H1 (cell line): ENCODE measurements around the gene SLC13A2. TPM values are rescaled to one million over a fixed set of nuclear protein-coding genes. Genes with fewer than 3 reads are reported as not detected.

Experiments used
- CTCF ChIA-PET: fragments of 300-600 bp; sonication (Branson Sonifier 250); formaldehyde crosslinking; loops from one replicate; lab custom pipeline; 2021; ENCODE audit not compliant: partially characterized antibody; lab: Charles Lee
- POLR2A ChIA-PET: fragments of 300-600 bp; sonication (Branson Sonifier 250); formaldehyde crosslinking; loops from one replicate; lab custom pipeline; 2021; ENCODE audit warnings: inconsistent platforms; ENCODE audit not compliant: partially characterized antibody; lab: Charles Lee
- DNase-seq, 2 experiments: peaks; one replicate each; pipeline versions ENCODE4 v3.0.0 to v3.0.0-alpha.2; 2010 to 2022; ENCODE audit warnings: low spot score in 2 of 2, low read depth in 1 of 2, mixed read lengths in 1 of 2
- FAIRE-seq: peaks from 2 replicates; lab custom pipeline; 2011; peaks lifted over from hg19 to GRCh38; lab: Jason Lieb, UNC
- H2AFZ ChIP-seq: 2 replicates; pipeline ENCODE4 v1.8.1; 2012; ENCODE audit warnings: low read length, inconsistent platforms
- H2AK5ac ChIP-seq: 2 replicates; pipeline ENCODE4 v1.6.1; 2013; ENCODE audit warnings: low read depth, low read length
- H2BK120ac ChIP-seq: replicated peaks from 2 replicates; pipeline ENCODE3; 2013; ENCODE audit warnings: low read depth, low read length, inconsistent platforms
- H2BK12ac ChIP-seq: 2 replicates; pipeline ENCODE4 v1.6.1; 2013; ENCODE audit warnings: low read depth, low read length
- H2BK15ac ChIP-seq: 2 replicates; pipeline ENCODE4 v1.6.1; 2013; ENCODE audit warnings: low read length
- H2BK20ac ChIP-seq: 2 replicates; pipeline ENCODE4 v1.6.1; 2013; ENCODE audit warnings: low read length
- H2BK5ac ChIP-seq: 2 replicates; pipeline ENCODE4 v1.6.1; 2013; ENCODE audit warnings: low read depth, low read length
- H3K14ac ChIP-seq: 2 replicates; pipeline ENCODE4 v1.6.1; 2013; ENCODE audit warnings: inconsistent platforms; ENCODE audit not compliant: insufficient read length
- H3K18ac ChIP-seq: 2 replicates; pipeline ENCODE4 v1.6.1; 2013; ENCODE audit warnings: low read length; ENCODE audit errors: extremely low read depth
- H3K23ac ChIP-seq: 2 replicates; pipeline ENCODE4 v1.6.1; 2013; ENCODE audit warnings: inconsistent platforms; ENCODE audit not compliant: insufficient read length
- H3K23me2 ChIP-seq: 2 replicates; pipeline ENCODE4 v1.6.1; 2013; ENCODE audit warnings: low read depth, low read length
- H3K27ac ChIP-seq: 2 replicates; pipeline ENCODE4 v1.6.1; 2011; ENCODE audit warnings: low read depth, low read length, inconsistent platforms
- H3K27me3 ChIP-seq, 4 experiments: replicated peaks in 1 of 4; 1 replicate in 1 of 4; 2 replicates in 3 of 4; pipeline versions ENCODE4 v1.6.1 to v1.8.1; 2011 to 2013; ENCODE audit warnings: low read length in 3 of 4, mild to moderate bottlenecking in 3 of 4, inconsistent platforms in 2 of 4, mixed read lengths in 2 of 4, moderate library complexity in 1 of 4; ENCODE audit not compliant: control insufficient read depth in 3 of 4, insufficient read depth in 3 of 4; ENCODE audit errors: extremely low read depth in 1 of 4
- H3K36me3 ChIP-seq, 4 experiments: 2 replicates each; pipeline versions ENCODE4 v1.6.1 to v1.8.1; 2011 to 2013; ENCODE audit warnings: mild to moderate bottlenecking in 4 of 4, low read length in 3 of 4, moderate library complexity in 2 of 4, control low read depth in 1 of 4, inconsistent platforms in 1 of 4; ENCODE audit not compliant: insufficient read depth in 4 of 4, control insufficient read depth in 2 of 4
- H3K4ac ChIP-seq: replicated peaks from 2 replicates; pipeline ENCODE3; 2013; ENCODE audit warnings: low read length, low read depth, mixed read lengths, inconsistent platforms; ENCODE audit not compliant: insufficient read length
- H3K4me1 ChIP-seq, 4 experiments: replicated peaks in 1 of 4; 1 replicate in 1 of 4; 2 replicates in 3 of 4; pipeline versions ENCODE4 v1.6.1 to v1.8.1; 2011 to 2013; ENCODE audit warnings: low read length in 3 of 4, inconsistent platforms in 2 of 4, mixed read lengths in 1 of 4; ENCODE audit not compliant: insufficient read depth in 4 of 4, control insufficient read depth in 3 of 4
- H3K4me2 ChIP-seq, 2 experiments: 2 replicates each; pipeline versions ENCODE4 v1.6.1 to v1.8.1; 2011 to 2013; ENCODE audit warnings: low read depth in 2 of 2, low read length in 2 of 2, control low read depth in 1 of 2, inconsistent platforms in 1 of 2, mild to moderate bottlenecking in 1 of 2; ENCODE audit not compliant: insufficient read depth in 1 of 2
- H3K4me3 ChIP-seq, 4 experiments: fragments of 200-600, 300-600 bp in 1 of 4; sonication (generic), shearing (Covaris generic), sonication (Bioruptor Twin) in 1 of 4; 2 replicates each; pipeline versions ENCODE4 v1.5.1 to v1.8.1; 2011 to 2016; ENCODE audit warnings: low read length in 4 of 4, low read depth in 3 of 4, control low read depth in 2 of 4, inconsistent platforms in 2 of 4, mild to moderate bottlenecking in 2 of 4, mixed read lengths in 1 of 4, moderate library complexity in 1 of 4; ENCODE audit not compliant: insufficient read depth in 2 of 4; ENCODE audit errors: extremely low read depth in 1 of 4
- H3K56ac ChIP-seq: replicated peaks from 2 replicates; pipeline ENCODE3; 2013; ENCODE audit warnings: low read depth, mild to moderate bottlenecking, mixed read lengths, low read length, inconsistent platforms; ENCODE audit not compliant: insufficient read length
- H3K79me1 ChIP-seq: 2 replicates; pipeline ENCODE4 v1.6.1; 2013; ENCODE audit warnings: low read depth, low read length, control low read depth
- H3K79me2 ChIP-seq, 2 experiments: 2 replicates each; pipeline versions ENCODE4 v1.6.1 to v1.8.1; 2012 to 2013; ENCODE audit warnings: low read length in 2 of 2, mild to moderate bottlenecking in 2 of 2, inconsistent platforms in 1 of 2; ENCODE audit not compliant: insufficient read depth in 2 of 2, control insufficient read depth in 1 of 2
- H3K9ac ChIP-seq, 4 experiments: replicated peaks in 1 of 4; 1 replicate in 1 of 4; 2 replicates in 3 of 4; pipeline versions ENCODE4 v1.6.1 to v1.8.1; 2011 to 2013; ENCODE audit warnings: low read depth in 3 of 4, low read length in 3 of 4, control low read depth in 2 of 4, mild to moderate bottlenecking in 2 of 4, moderate library complexity in 2 of 4, inconsistent platforms in 1 of 4; ENCODE audit errors: extremely low read depth in 1 of 4
- H3K9me3 ChIP-seq, 2 experiments: 2 replicates each; pipeline versions ENCODE4 v1.6.1 to v1.8.1; 2012 to 2013; ENCODE audit warnings: mild to moderate bottlenecking in 2 of 2, moderate library complexity in 2 of 2, control low read depth in 1 of 2, inconsistent platforms in 1 of 2, low read depth in 1 of 2, low read length in 1 of 2, mixed read lengths in 1 of 2; ENCODE audit not compliant: insufficient read depth in 2 of 2
- H4K20me1 ChIP-seq, 2 experiments: replicated peaks in 1 of 2; 2 replicates each; pipeline versions ENCODE3 to v1.8.1; 2011 to 2013; ENCODE audit warnings: inconsistent platforms in 2 of 2, low read length in 2 of 2, mild to moderate bottlenecking in 1 of 2; ENCODE audit not compliant: insufficient read depth in 2 of 2, control insufficient read depth in 1 of 2
- H4K5ac ChIP-seq: 2 replicates; pipeline ENCODE4 v1.6.1; 2013; ENCODE audit warnings: low read length, low read depth, mixed read lengths, inconsistent platforms; ENCODE audit not compliant: insufficient read length
- H4K8ac ChIP-seq: 2 replicates; pipeline ENCODE4 v1.8.0; 2013; ENCODE audit warnings: mild to moderate bottlenecking, moderate library complexity, low read length, inconsistent platforms; ENCODE audit not compliant: insufficient read depth; ENCODE audit errors: extremely low read depth
- H4K91ac ChIP-seq: replicated peaks from 2 replicates; pipeline ENCODE3; 2013; ENCODE audit warnings: low read length, mixed read lengths, inconsistent platforms; ENCODE audit not compliant: insufficient read length
- CBX8 ChIP-seq: fragments of 300-800, 300-1000 bp; sonication (generic); IDR thresholded peaks from 2 replicates; pipeline ENCODE4 v1.7.1; 2016; ENCODE audit warnings: low read depth, low read length, borderline replicate concordance
- KDM1A ChIP-seq: fragments of 200-600, 300-600 bp; sonication (generic); IDR thresholded peaks from 2 replicates; pipeline ENCODE4 v1.7.1; 2016; ENCODE audit warnings: mild to moderate bottlenecking, low read length, borderline replicate concordance
- MAFK ChIP-seq: IDR thresholded peaks from 2 replicates; pipeline ENCODE4 v1.6.1; 2012; ENCODE audit warnings: low read depth, mild to moderate bottlenecking, improper control_type of control experiment, low read length
- RNF2 ChIP-seq: fragments of 200-900, 300-1000 bp; sonication (generic); IDR thresholded peaks from 2 replicates; pipeline ENCODE4 v1.7.1; 2016; ENCODE audit warnings: borderline replicate concordance, low read depth, mild to moderate bottlenecking, antibody characterized with exemption, low read length; ENCODE audit not compliant: poor library complexity, severe bottlenecking; ENCODE audit errors: missing control alignments
- SUZ12 ChIP-seq: fragments of 200-600 bp; sonication (generic); IDR thresholded peaks from 2 replicates; pipeline ENCODE4 v1.6.1; 2012; ENCODE audit warnings: mild to moderate bottlenecking, inconsistent platforms, low read length, moderate library complexity, mixed read lengths
- TBP ChIP-seq: IDR thresholded peaks from 2 replicates; pipeline ENCODE4 v1.6.1; 2011; ENCODE audit warnings: low read depth, low read length, improper control_type of control experiment
- TEAD4 ChIP-seq: IDR thresholded peaks from 2 replicates; pipeline ENCODE4 v1.6.1; 2012; ENCODE audit warnings: low read depth, low read length, inconsistent platforms, mixed read lengths
- YY1 ChIP-seq: IDR thresholded peaks from 2 replicates; pipeline ENCODE4 v1.6.1; 2011; ENCODE audit warnings: low read depth, mild to moderate bottlenecking, low read length
- WGBS, 2 experiments: shearing (Covaris generic) in 1 of 2; methylation state at CpG; one replicate each; pipeline versions ENCODE4 v1.1.6 to v1.1.7; 2013 to 2015; ENCODE audit warnings: low lambda C conversion rate in 2 of 2, mixed read lengths in 2 of 2, inconsistent platforms in 1 of 2, low coverage in 1 of 2, missing lambda C conversion rate in 1 of 2; ENCODE audit not compliant: insufficient replicate concordance in 2 of 2, insufficient coverage in 1 of 2, insufficient read length in 1 of 2; ENCODE audit errors: extremely low coverage in 1 of 2, missing lambda C conversion rate in 1 of 2; 5-methylcytosine and 5-hydroxymethylcytosine counted together
- polyA plus RNA-seq, 7 experiments: library from polyadenylated mRNA; depleted of rRNA in 3 of 7; stranded (reverse) in 5 of 7; unstranded in 2 of 7; fragments of >200 nt in 5 of 7; fragments of 200-250 nt in 2 of 7; gene quantifications; 1 replicate in 5 of 7; 2 replicates in 1 of 7; 4 replicates in 1 of 7; pipeline versions ENCODE4 v1.2.1 to v1.2.3, GENCODE V29; 2011 to 2013; ENCODE audit warnings: missing spikeins in 2 of 7, mixed read lengths in 2 of 7
- total RNA-seq: library from RNA; stranded (reverse); fragmentation: NEBNext Ultra II Directional; extraction: Animal tissue kit (Norgen Biotek cat#: 25700); gene quantifications from 2 replicates; pipeline ENCODE4 v1.2.1, GENCODE V29; 2021
- TF ChIP-seq, protein P1 (sequence below): IDR thresholded peaks from 2 replicates; pipeline ENCODE4 v1.6.1; 2012; ENCODE audit warnings: low read length, inconsistent platforms

The SLC13A2 gene
- total and polyA plus RNA-seq, 2 of the 8 experiments (the other 6 are each of a cell fraction or from before 2014, with no cell fraction given), result not detected

- no peaks in the 10 kb centered on the region for H3K36me3 ChIP-seq
- H2BK120ac ChIP-seq, result no peak overlapping the region
- H3K4ac ChIP-seq, result no peak overlapping the region
- H4K5ac ChIP-seq, result no peak overlapping the region
- 84% methylated on average over 11 of the region's 11 CpGs; no CpG with 5 or more reads in 1 of the 2 experiments for WGBS, 2 experiments
- no peak overlapping the region for H3K27ac ChIP-seq
- no peak overlapping the region for H4K91ac ChIP-seq
- no peak overlapping the region for H2AK5ac ChIP-seq
- no peak overlapping the region for H3K4me3 ChIP-seq
- FAIRE-seq (no peak), DNase-seq (no peak)
- no peak overlapping the region for H2AFZ ChIP-seq
- peaks cover 0 to 3% (median under 1%) of the 10 kb centered on the region in 4 experiments; a peak in 2 of 7 replicates for H3K27me3 ChIP-seq
- H3K18ac ChIP-seq, result no peak overlapping the region
- no peaks in the 10 kb centered on the region for H3K79me2 ChIP-seq
- no peak overlapping the region for H3K14ac ChIP-seq
- no peak overlapping the region for H3K56ac ChIP-seq
- POLR2A ChIA-PET, result interaction anchor here (0.7 kb wide), 1 partner anchor 86 kb away, joined by 3 read pairs; no protein-coding TSS in a partner anchor
- H4K20me1 ChIP-seq, result no peaks in the 10 kb centered on the region
- no peak overlapping the region for H2BK12ac ChIP-seq
- no peak overlapping the region for H2BK15ac ChIP-seq
- H2BK20ac ChIP-seq, result no peak overlapping the region
- peaks cover 0 to 8% (median 4%) of the 10 kb centered on the region in 4 experiments; a peak in 6 of 7 replicates for H3K4me1 ChIP-seq
- no peak overlapping the region for H2BK5ac ChIP-seq
- CTCF ChIA-PET, result interaction anchor here (2.1 kb wide), 1 partner anchor 19 kb away, joined by 4 read pairs; no protein-coding TSS in a partner anchor
- no peaks in the 10 kb centered on the region for H3K79me1 ChIP-seq
- H3K23ac ChIP-seq, result no peak overlapping the region
- H3K9me3 ChIP-seq, result no peaks in the 10 kb centered on the region
- H3K4me2 ChIP-seq, result no peak overlapping the region
- no peak overlapping the region for H4K8ac ChIP-seq
- H3K23me2 ChIP-seq, result peaks cover 2% of the 10 kb centered on the region; the same call in 1 of the 2 replicates
- H3K9ac ChIP-seq, result no peak overlapping the region
- no peak for TF ChIP-seq SUZ12
- no peak for TF ChIP-seq RNF2
- TF ChIP-seq YY1, result no peak
- no peak for TF ChIP-seq MAFK
- TF ChIP-seq, protein P1, sequence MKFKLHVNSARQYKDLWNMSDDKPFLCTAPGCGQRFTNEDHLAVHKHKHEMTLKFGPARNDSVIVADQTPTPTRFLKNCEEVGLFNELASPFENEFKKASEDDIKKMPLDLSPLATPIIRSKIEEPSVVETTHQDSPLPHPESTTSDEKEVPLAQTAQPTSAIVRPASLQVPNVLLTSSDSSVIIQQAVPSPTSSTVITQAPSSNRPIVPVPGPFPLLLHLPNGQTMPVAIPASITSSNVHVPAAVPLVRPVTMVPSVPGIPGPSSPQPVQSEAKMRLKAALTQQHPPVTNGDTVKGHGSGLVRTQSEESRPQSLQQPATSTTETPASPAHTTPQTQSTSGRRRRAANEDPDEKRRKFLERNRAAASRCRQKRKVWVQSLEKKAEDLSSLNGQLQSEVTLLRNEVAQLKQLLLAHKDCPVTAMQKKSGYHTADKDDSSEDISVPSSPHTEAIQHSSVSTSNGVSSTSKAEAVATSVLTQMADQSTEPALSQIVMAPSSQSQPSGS, result no peak
- no peak for TF ChIP-seq KDM1A
- TF ChIP-seq TEAD4, result no peak
- TF ChIP-seq CBX8, result no peak
- TF ChIP-seq TBP, result no peak
These were observed 2.8 kb downstream of the SLC13A2 start for GRCh38 chr17:28476076-28476865.
